Measurements from ENCODE around the gene TTLL1. TPM values are rescaled to one million over a fixed set of nuclear protein-coding genes. Genes with fewer than 3 reads are reported as not detected.

The TTLL1 gene
- total and polyA plus RNA-seq, 2 donors (not counting 3 experiments of a cell fraction or from before 2014, with no cell fraction given), result 9.0 to 17.0 TPM

- no peaks in the 10 kb centered on the region for H3K36me3 ChIP-seq (ENCODE audit: control insufficient read depth in 2 of 2, extremely low read depth in 1 of 2, insufficient read depth in 2 of 2, low read length in 2 of 2)
- H2AFZ ChIP-seq (ENCODE audit: low read depth, low read length), result no peak overlapping the region
- no peaks in the 10 kb centered on the region for H3K9me1 ChIP-seq (replicated peaks; ENCODE audit: control insufficient read depth, extremely low read depth, insufficient read depth, low read length)
- dilution Hi-C loops (cut with MboI; ENCODE audit: extremely low pct_ligation_motif_present, low sequenced_read_pairs) (no loop called here), intact Hi-C loops (cut with micrococcal nuclease) (no loop called here)
- H3K4me3 ChIP-seq (replicated peaks in 1 of 3; ENCODE audit: insufficient read depth in 1 of 3, low read depth in 1 of 3, low read length in 3 of 3), result no peak overlapping the region
- BruUV-seq (replicated peaks), result no TSS peak
- no peaks in the 10 kb centered on the region for H4K20me1 ChIP-seq (replicated peaks; ENCODE audit: control insufficient read depth, extremely low read depth, insufficient read depth, low read length)
- no peaks in the 10 kb centered on the region for H3K79me2 ChIP-seq (ENCODE audit: control insufficient read depth, insufficient read depth, low read length)
- H3K27me3 ChIP-seq (ENCODE audit: control insufficient read depth in 2 of 2, insufficient read depth in 2 of 2, low read length in 2 of 2), result no peaks in the 10 kb centered on the region
- no peak for TF ChIP-seq POLR2AphosphoS5 (IDR thresholded peaks at IDR 0.05; ENCODE audit: insufficient read depth, low read depth, low read length)
- TF ChIP-seq CTCF (IDR thresholded peaks at IDR 0.05; ENCODE audit: extremely low read depth in 1 of 2, insufficient read depth in 1 of 2, low read depth in 1 of 2, low read length in 2 of 2), result no peak
- ChIA-PET POLR2A (no interaction called here), CTCF (no interaction called here)
- H3K4me2 ChIP-seq (ENCODE audit: insufficient read depth, low read length), result no peak overlapping the region
- no peak overlapping the region for H3K9ac ChIP-seq (replicated peaks; ENCODE audit: extremely low read depth, insufficient read depth, low read length)
- FAIRE-seq, result no peak
- no peaks in the 10 kb centered on the region for H3K9me3 ChIP-seq (replicated peaks; ENCODE audit: control insufficient read depth, insufficient read depth, low read length)
- H3K4me1 ChIP-seq (ENCODE audit: control insufficient read depth, extremely low read depth, insufficient read depth, low read length), result no peaks in the 10 kb centered on the region
- no peak for DNase-seq (ENCODE audit: low read depth, low spot score)
- H3K27ac ChIP-seq (ENCODE audit: insufficient read depth, low read depth, low read length), result no peak overlapping the region
These were observed 10.7 kb downstream of the TTLL1 start for GRCh38 chr22:43078522-43078921.

- H4K20me1 ChIP-seq (replicated peaks; ENCODE audit: control insufficient read depth, extremely low read depth, insufficient read depth, low read length), result no peaks in the 10 kb centered on the region
- DNase-seq (ENCODE audit: low read depth, low spot score) (no peak), FAIRE-seq (no peak)
- no peak overlapping the region for H3K9ac ChIP-seq (replicated peaks; ENCODE audit: extremely low read depth, insufficient read depth, low read length)
- no peak overlapping the region for H3K4me2 ChIP-seq (ENCODE audit: insufficient read depth, low read length)
- no peaks in the 10 kb centered on the region for H3K36me3 ChIP-seq (ENCODE audit: control insufficient read depth in 2 of 2, extremely low read depth in 1 of 2, insufficient read depth in 2 of 2, low read length in 2 of 2)
- CTCF ChIA-PET, result no interaction called here
- intact Hi-C loops (cut with micrococcal nuclease), result no loop called here
- H3K4me1 ChIP-seq (ENCODE audit: control insufficient read depth, extremely low read depth, insufficient read depth, low read length), result no peaks in the 10 kb centered on the region
- no peaks in the 10 kb centered on the region for H3K79me2 ChIP-seq (ENCODE audit: control insufficient read depth, insufficient read depth, low read length)
- no peak overlapping the region for H3K4me3 ChIP-seq (replicated peaks in 1 of 3; ENCODE audit: insufficient read depth in 1 of 3, low read depth in 1 of 3, low read length in 3 of 3)
- TF ChIP-seq POLR2A (IDR thresholded peaks at IDR 0.05; ENCODE audit: low read depth, low read length) (no peak), POLR2AphosphoS5 (IDR thresholded peaks at IDR 0.05; ENCODE audit: insufficient read depth, low read depth, low read length) (no peak)
- POLR2A ChIA-PET, result no interaction called here
- dilution Hi-C loops (cut with MboI; ENCODE audit: extremely low pct_ligation_motif_present, low sequenced_read_pairs), result no loop called here
- no peaks in the 10 kb centered on the region for H3K9me3 ChIP-seq (replicated peaks; ENCODE audit: control insufficient read depth, insufficient read depth, low read length)
- no peak overlapping the region for H2AFZ ChIP-seq (ENCODE audit: low read depth, low read length)
- no peaks in the 10 kb centered on the region for H3K9me1 ChIP-seq (replicated peaks; ENCODE audit: control insufficient read depth, extremely low read depth, insufficient read depth, low read length)
- H3K27ac ChIP-seq (ENCODE audit: insufficient read depth, low read depth, low read length), result no peak overlapping the region
- H3K27me3 ChIP-seq (ENCODE audit: control insufficient read depth in 2 of 2, insufficient read depth in 2 of 2, low read length in 2 of 2), result no peaks in the 10 kb centered on the region
- BruUV-seq (replicated peaks), result no TSS peak
These were observed 11.9 kb downstream of the TTLL1 start for GRCh38 chr22:43077121-43077877.
